ENCODE data around the gene FAM9B.

Gene FAM9B

GRCh38 chrX:9033989-9034388 is at the start of gene FAM9B:
TSS of gene FAM9B (minus strand) at chrX:9034127. CDS start at chrX:9032986, 1,141 bp downstream.
- H3K27me3 ChIP-seq (ENCODE audit: control insufficient read depth in 1 of 2, insufficient read depth in 2 of 2, low read length in 2 of 2), result no peaks in the 10 kb centered on the region
- H3K27ac ChIP-seq (ENCODE audit: low read depth, low read length), result no peak within 1 kb of the TSS
- H3K4me3 ChIP-seq (ENCODE audit: low read depth in 1 of 2, low read length in 2 of 2), result no peak within 1 kb of the TSS
- no peaks in the 10 kb centered on the region for H3K4me1 ChIP-seq (ENCODE audit: insufficient read depth, low read length)
- H3K9ac ChIP-seq (ENCODE audit: low read length), result no peak within 1 kb of the TSS
- H3K9me3 ChIP-seq (ENCODE audit: low read length), result no peaks in the 10 kb centered on the region
- H3K36me3 ChIP-seq (ENCODE audit: insufficient read depth, low read length), result no peaks in the 10 kb centered on the region

DNA sequence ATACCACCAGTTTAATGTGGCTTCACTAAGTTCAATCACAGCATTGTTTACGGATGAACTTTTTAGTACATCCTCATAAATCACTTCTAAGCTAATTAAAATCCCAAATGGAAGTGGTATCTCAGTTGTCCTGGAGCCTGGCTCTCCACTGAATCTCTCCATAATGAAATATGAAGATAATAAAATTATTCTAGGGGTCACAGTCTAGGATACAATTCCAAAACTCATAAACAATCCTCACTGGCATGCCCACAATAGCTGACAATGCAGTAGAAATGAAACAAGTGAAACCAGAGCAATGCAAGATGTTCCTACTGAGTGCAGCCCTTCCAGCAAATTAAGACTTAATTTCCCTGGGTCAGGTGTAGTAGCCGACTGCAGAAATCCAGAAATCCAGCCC is 47.3 kb upstream of the FAM9B start:
- Histone ChIP-seq H3K9me3 (ENCODE audit: low read length) (no peaks in the 10 kb centered on the region), H3K36me3 (ENCODE audit: insufficient read depth, low read length) (no peaks in the 10 kb centered on the region), H3K4me1 (ENCODE audit: insufficient read depth, low read length) (no peaks in the 10 kb centered on the region), H3K4me3 (ENCODE audit: low read depth in 1 of 2, low read length in 2 of 2) (no peak overlapping the region), H3K9ac (ENCODE audit: low read length) (no peak overlapping the region), H3K27me3 (ENCODE audit: control insufficient read depth in 1 of 2, insufficient read depth in 2 of 2, low read length in 2 of 2) (no peaks in the 10 kb centered on the region), H3K27ac (ENCODE audit: low read depth, low read length) (no peak overlapping the region)

- Histone ChIP-seq H3K27ac (ENCODE audit: low read depth, low read length) (no peak overlapping the region), H3K9me3 (ENCODE audit: low read length) (no peaks in the 10 kb centered on the region), H3K9ac (ENCODE audit: low read length) (no peak overlapping the region), H3K36me3 (ENCODE audit: insufficient read depth, low read length) (no peaks in the 10 kb centered on the region), H3K4me3 (ENCODE audit: low read depth in 1 of 2, low read length in 2 of 2) (no peak overlapping the region), H3K27me3 (ENCODE audit: control insufficient read depth in 1 of 2, insufficient read depth in 2 of 2, low read length in 2 of 2) (no peaks in the 10 kb centered on the region), H3K4me1 (ENCODE audit: insufficient read depth, low read length) (no peaks in the 10 kb centered on the region)
Measured at GRCh38 chrX:9074326-9074725, 40.4 kb upstream of the FAM9B start.

DNA sequence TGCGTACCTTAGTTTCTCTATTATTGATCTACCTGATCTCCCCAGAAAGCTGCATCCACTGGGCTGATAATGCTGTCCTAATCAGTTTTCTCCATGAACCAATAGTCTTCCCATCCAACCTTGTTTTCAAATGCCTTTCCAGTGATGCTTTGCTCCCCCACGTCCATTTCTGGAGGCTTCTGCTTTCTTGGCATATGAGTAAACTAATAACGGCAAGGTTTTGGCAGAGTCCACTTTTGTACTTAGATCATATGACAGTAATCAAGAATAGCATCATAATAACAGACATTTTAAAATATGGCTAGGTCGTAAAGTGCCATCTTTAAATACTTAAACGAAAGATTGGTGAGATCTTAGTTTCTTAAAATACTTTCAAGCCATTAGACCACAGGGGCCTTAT is 38.4 kb upstream of the FAM9B start:
- Histone ChIP-seq H3K27ac (ENCODE audit: low read depth, low read length) (no peak overlapping the region), H3K4me1 (ENCODE audit: insufficient read depth, low read length) (no peaks in the 10 kb centered on the region), H3K27me3 (ENCODE audit: control insufficient read depth in 1 of 2, insufficient read depth in 2 of 2, low read length in 2 of 2) (no peaks in the 10 kb centered on the region), H3K36me3 (ENCODE audit: insufficient read depth, low read length) (no peaks in the 10 kb centered on the region), H3K9ac (ENCODE audit: low read length) (no peak overlapping the region), H3K4me3 (ENCODE audit: low read depth in 1 of 2, low read length in 2 of 2) (no peak overlapping the region), H3K9me3 (ENCODE audit: low read length) (no peaks in the 10 kb centered on the region)

DNA sequence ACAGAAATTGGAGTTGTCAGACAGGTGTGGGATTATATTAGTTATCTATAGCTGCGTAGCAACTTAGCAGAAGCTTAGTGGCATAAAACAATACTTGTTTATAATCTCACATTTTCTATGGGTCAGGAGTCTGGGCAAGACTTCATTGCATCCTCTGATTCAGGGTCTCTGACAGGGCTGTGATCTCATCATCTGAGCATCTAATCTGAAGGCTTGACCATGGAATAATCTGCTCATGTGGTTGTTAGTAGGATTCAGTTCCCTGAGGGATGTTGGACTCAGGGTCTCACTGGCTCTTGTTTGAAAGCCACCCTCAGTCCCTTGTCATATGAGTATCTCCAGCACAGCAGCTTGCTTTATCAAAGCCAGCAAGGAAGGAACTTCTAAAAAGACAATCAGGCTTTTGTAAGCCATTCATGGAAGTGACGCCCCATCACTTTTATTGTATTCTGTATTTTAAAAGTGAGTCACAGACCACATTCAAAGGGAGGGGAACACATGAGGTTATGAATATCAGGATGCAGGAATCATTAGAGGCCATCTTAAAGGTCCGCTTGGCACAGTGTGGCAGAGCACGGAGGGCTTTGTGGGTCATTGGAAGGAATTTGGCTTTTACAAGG is 37.2 kb upstream of the FAM9B start:
- Histone ChIP-seq H3K9ac (ENCODE audit: low read length) (no peak overlapping the region), H3K27ac (ENCODE audit: low read depth, low read length) (no peak overlapping the region), H3K36me3 (ENCODE audit: insufficient read depth, low read length) (no peaks in the 10 kb centered on the region), H3K4me1 (ENCODE audit: insufficient read depth, low read length) (no peaks in the 10 kb centered on the region), H3K9me3 (ENCODE audit: low read length) (no peaks in the 10 kb centered on the region), H3K4me3 (ENCODE audit: low read depth in 1 of 2, low read length in 2 of 2) (no peak overlapping the region), H3K27me3 (ENCODE audit: control insufficient read depth in 1 of 2, insufficient read depth in 2 of 2, low read length in 2 of 2) (no peaks in the 10 kb centered on the region)

DNA sequence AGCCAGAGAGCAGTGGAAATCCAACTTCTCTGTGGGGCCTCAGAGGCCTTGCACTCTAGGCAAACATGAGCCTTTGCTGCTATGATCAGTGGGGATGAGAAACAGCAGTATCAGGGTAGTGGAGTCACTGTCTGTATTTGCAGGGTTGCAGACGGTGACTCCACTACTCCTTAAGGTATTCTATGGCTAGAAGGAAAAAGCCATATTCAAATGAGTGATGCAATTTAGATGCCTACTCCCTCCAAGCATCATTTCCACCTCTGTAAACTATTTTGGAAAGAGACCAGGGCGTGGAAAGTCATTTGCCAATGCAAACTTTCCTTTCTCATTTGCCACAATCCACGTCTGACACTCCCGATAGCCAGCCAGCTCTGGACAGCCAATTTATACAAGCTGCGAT is 35.6 kb upstream of the FAM9B start:
- Histone ChIP-seq H3K4me3 (ENCODE audit: low read depth in 1 of 2, low read length in 2 of 2) (no peak overlapping the region), H3K27me3 (ENCODE audit: control insufficient read depth in 1 of 2, insufficient read depth in 2 of 2, low read length in 2 of 2) (no peaks in the 10 kb centered on the region), H3K9me3 (ENCODE audit: low read length) (no peaks in the 10 kb centered on the region), H3K36me3 (ENCODE audit: insufficient read depth, low read length) (no peaks in the 10 kb centered on the region), H3K9ac (ENCODE audit: low read length) (no peak overlapping the region), H3K4me1 (ENCODE audit: insufficient read depth, low read length) (no peaks in the 10 kb centered on the region), H3K27ac (ENCODE audit: low read depth, low read length) (no peak overlapping the region)

GRCh38 chrX:9064694-9065093 is 30.8 kb upstream of the FAM9B start:
- no peaks in the 10 kb centered on the region for H3K4me1 ChIP-seq (ENCODE audit: insufficient read depth, low read length)
- no peak overlapping the region for H3K27ac ChIP-seq (ENCODE audit: low read depth, low read length)
- H3K4me3 ChIP-seq (ENCODE audit: low read depth in 1 of 2, low read length in 2 of 2), result no peak overlapping the region
- no peaks in the 10 kb centered on the region for H3K27me3 ChIP-seq (ENCODE audit: control insufficient read depth in 1 of 2, insufficient read depth in 2 of 2, low read length in 2 of 2)
- H3K36me3 ChIP-seq (ENCODE audit: insufficient read depth, low read length), result no peaks in the 10 kb centered on the region
- no peak overlapping the region for H3K9ac ChIP-seq (ENCODE audit: low read length)
- H3K9me3 ChIP-seq (ENCODE audit: low read length), result no peaks in the 10 kb centered on the region

- Histone ChIP-seq H3K27ac (ENCODE audit: low read depth, low read length) (no peak overlapping the region), H3K36me3 (ENCODE audit: insufficient read depth, low read length) (no peaks in the 10 kb centered on the region), H3K27me3 (ENCODE audit: control insufficient read depth in 1 of 2, insufficient read depth in 2 of 2, low read length in 2 of 2) (no peaks in the 10 kb centered on the region), H3K4me3 (ENCODE audit: low read depth in 1 of 2, low read length in 2 of 2) (no peak overlapping the region), H3K4me1 (ENCODE audit: insufficient read depth, low read length) (no peaks in the 10 kb centered on the region), H3K9ac (ENCODE audit: low read length) (no peak overlapping the region), H3K9me3 (ENCODE audit: low read length) (no peaks in the 10 kb centered on the region)
Measured at GRCh38 chrX:9062641-9063040, 28.7 kb upstream of the FAM9B start.

DNA sequence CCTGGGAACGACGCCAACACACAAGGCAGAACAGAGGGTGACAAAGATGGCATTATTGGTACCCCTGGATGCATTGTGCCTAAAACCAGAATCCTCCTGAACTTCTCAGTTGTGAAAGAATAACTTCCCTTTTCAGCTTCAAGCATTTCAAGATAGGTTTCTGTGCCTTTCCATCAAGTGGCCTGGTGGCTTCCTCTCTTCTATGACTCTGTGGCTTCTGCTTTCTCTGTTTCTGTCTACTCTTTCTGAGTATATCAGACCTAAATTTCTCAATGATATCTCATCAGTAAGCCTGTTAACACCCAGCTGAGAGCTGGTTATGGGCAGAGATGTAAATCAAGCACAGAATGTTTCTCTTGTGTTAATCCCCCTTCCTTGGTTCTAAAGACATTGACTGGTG is 21.4 kb upstream of the FAM9B start:
- Histone ChIP-seq H3K4me3 (ENCODE audit: low read depth in 1 of 2, low read length in 2 of 2) (no peak overlapping the region), H3K27ac (ENCODE audit: low read depth, low read length) (no peak overlapping the region), H3K9me3 (ENCODE audit: low read length) (no peaks in the 10 kb centered on the region), H3K4me1 (ENCODE audit: insufficient read depth, low read length) (no peaks in the 10 kb centered on the region), H3K9ac (ENCODE audit: low read length) (no peak overlapping the region), H3K27me3 (ENCODE audit: control insufficient read depth in 1 of 2, insufficient read depth in 2 of 2, low read length in 2 of 2) (no peaks in the 10 kb centered on the region), H3K36me3 (ENCODE audit: insufficient read depth, low read length) (no peaks in the 10 kb centered on the region)

GRCh38 chrX:9052081-9052480 is 18.2 kb upstream of the FAM9B start:
- Histone ChIP-seq H3K4me3 (ENCODE audit: low read depth in 1 of 2, low read length in 2 of 2) (no peak overlapping the region), H3K27ac (ENCODE audit: low read depth, low read length) (no peak overlapping the region), H3K4me1 (ENCODE audit: insufficient read depth, low read length) (no peaks in the 10 kb centered on the region), H3K9ac (ENCODE audit: low read length) (no peak overlapping the region), H3K9me3 (ENCODE audit: low read length) (no peaks in the 10 kb centered on the region), H3K27me3 (ENCODE audit: control insufficient read depth in 1 of 2, insufficient read depth in 2 of 2, low read length in 2 of 2) (no peaks in the 10 kb centered on the region), H3K36me3 (ENCODE audit: insufficient read depth, low read length) (no peaks in the 10 kb centered on the region)

DNA sequence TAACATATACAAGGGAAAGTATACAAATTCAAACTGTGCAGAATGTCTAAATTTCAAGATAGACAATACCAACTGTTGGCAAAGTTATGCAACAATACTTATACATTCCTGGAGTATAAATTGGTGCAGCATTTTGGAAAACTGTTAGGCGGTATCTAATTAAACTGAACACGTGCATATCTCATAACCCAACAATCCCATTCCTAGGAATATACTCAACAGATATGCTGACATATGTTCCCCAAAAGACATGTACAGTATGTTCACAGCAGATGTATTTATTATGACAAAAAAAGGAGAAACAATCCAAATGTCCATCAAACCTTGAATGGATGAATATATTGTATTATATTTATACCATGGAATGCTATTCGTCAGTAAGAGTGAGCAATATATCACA is 16.4 kb upstream of the FAM9B start:
- Histone ChIP-seq H3K36me3 (ENCODE audit: insufficient read depth, low read length) (no peaks in the 10 kb centered on the region), H3K9me3 (ENCODE audit: low read length) (no peaks in the 10 kb centered on the region), H3K9ac (ENCODE audit: low read length) (no peak overlapping the region), H3K27ac (ENCODE audit: low read depth, low read length) (no peak overlapping the region), H3K4me1 (ENCODE audit: insufficient read depth, low read length) (no peaks in the 10 kb centered on the region), H3K27me3 (ENCODE audit: control insufficient read depth in 1 of 2, insufficient read depth in 2 of 2, low read length in 2 of 2) (no peaks in the 10 kb centered on the region), H3K4me3 (ENCODE audit: low read depth in 1 of 2, low read length in 2 of 2) (no peak overlapping the region)

DNA sequence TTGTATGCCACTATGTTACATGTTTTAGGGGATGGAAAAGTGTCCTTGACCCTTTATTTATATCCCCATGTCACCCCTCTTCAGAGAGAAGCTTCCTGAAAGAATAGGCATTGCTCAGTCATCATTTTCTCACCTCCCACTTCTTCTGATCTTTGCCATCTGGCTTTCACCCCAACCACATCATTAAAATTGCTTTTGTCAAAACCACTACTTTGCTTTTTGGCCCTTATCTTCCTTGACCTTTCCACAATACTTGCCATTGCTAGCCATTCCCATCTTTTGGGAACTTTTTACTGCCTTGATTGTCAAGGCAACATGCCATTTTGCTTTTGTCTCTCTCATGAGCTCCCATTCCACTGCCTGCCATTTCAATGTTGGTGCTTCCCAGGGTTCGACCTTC is 14.9 kb upstream of the FAM9B start:
- H3K36me3 ChIP-seq (ENCODE audit: insufficient read depth, low read length), result no peaks in the 10 kb centered on the region
- no peaks in the 10 kb centered on the region for H3K9me3 ChIP-seq (ENCODE audit: low read length)
- H3K4me3 ChIP-seq (ENCODE audit: low read depth in 1 of 2, low read length in 2 of 2), result no peak overlapping the region
- H3K27ac ChIP-seq (ENCODE audit: low read depth, low read length), result no peak overlapping the region
- no peak overlapping the region for H3K9ac ChIP-seq (ENCODE audit: low read length)
- no peaks in the 10 kb centered on the region for H3K4me1 ChIP-seq (ENCODE audit: insufficient read depth, low read length)
- no peaks in the 10 kb centered on the region for H3K27me3 ChIP-seq (ENCODE audit: control insufficient read depth in 1 of 2, insufficient read depth in 2 of 2, low read length in 2 of 2)

All from muscle layer of colon (tissue), 2 donors.